ENCODE data around the gene MRPL37. TPM values are rescaled to one million over a fixed set of nuclear protein-coding genes. Genes with fewer than 3 reads are reported as not detected.
"Not testable (repeated sequence)": the region's sequence is repeated elsewhere in the genome, so short reads cannot be mapped to it uniquely, and the experiment has no call there.

Gene MRPL37
- total RNA-seq, 2 donors from 2014 or later = 109 to 158 TPM

GRCh38 chr1:54165146-54165545 is 34.8 kb upstream of the MRPL37 start:
- no peaks in the 10 kb centered on the region for H3K27me3 Mint-ChIP-seq
- H3K36me3 Mint-ChIP-seq = no peaks in the 10 kb centered on the region
- ATAC-seq = no peak
- H3K4me3 Mint-ChIP-seq = no peak overlapping the region
- no peak overlapping the region for H3K27ac Mint-ChIP-seq
- H3K4me1 Mint-ChIP-seq (ENCODE audit: low read depth in 2 of 2) = no peaks in the 10 kb centered on the region
- DNase-seq (ENCODE audit: low spot score) = no peak
- no peaks in the 10 kb centered on the region for H3K9me3 Mint-ChIP-seq

- not testable (repeated sequence) for H3K27me3 Mint-ChIP-seq; H3K4me3 Mint-ChIP-seq; ATAC-seq; H3K9me3 Mint-ChIP-seq; H3K36me3 Mint-ChIP-seq; H3K27ac Mint-ChIP-seq; H3K4me1 Mint-ChIP-seq (ENCODE audit: low read depth in 2 of 2); DNase-seq (ENCODE audit: low spot score)
These were observed 33.6 kb upstream of the MRPL37 start for GRCh38 chr1:54166357-54166756.

- H3K27ac Mint-ChIP-seq = no peak overlapping the region
- no peaks in the 10 kb centered on the region for H3K36me3 Mint-ChIP-seq
- no peaks in the 10 kb centered on the region for H3K27me3 Mint-ChIP-seq
- H3K9me3 Mint-ChIP-seq = no peaks in the 10 kb centered on the region
- ATAC-seq (no peak), DNase-seq (ENCODE audit: low spot score) (no peak)
- H3K4me3 Mint-ChIP-seq = no peak overlapping the region
- H3K4me1 Mint-ChIP-seq (ENCODE audit: low read depth in 2 of 2) = no peaks in the 10 kb centered on the region
These were observed 32.4 kb upstream of the MRPL37 start for GRCh38 chr1:54167422-54168139.

GRCh38 chr1:54168206-54168965 is 31.6 kb upstream of the MRPL37 start:
- peak; percentile 4 to 20 for ATAC-seq

GRCh38 chr1:54169068-54169467 is 30.9 kb upstream of the MRPL37 start:
- Mint-ChIP-seq H3K9me3 (no peaks in the 10 kb centered on the region), H3K4me1 (ENCODE audit: low read depth in 2 of 2) (no peaks in the 10 kb centered on the region), H3K27ac (no peak overlapping the region), H3K36me3 (no peaks in the 10 kb centered on the region), H3K4me3 (no peak overlapping the region), H3K27me3 (no peaks in the 10 kb centered on the region)
- no peak for DNase-seq (ENCODE audit: low spot score)
- ATAC-seq = no peak

More at GRCh38 chr1:54168206-54168965, 31.6 kb upstream of the MRPL37 start:
- H3K27ac Mint-ChIP-seq = no peak overlapping the region
- no peaks in the 10 kb centered on the region for H3K36me3 Mint-ChIP-seq
- H3K4me3 Mint-ChIP-seq = no peak overlapping the region
- no peaks in the 10 kb centered on the region for H3K4me1 Mint-ChIP-seq (ENCODE audit: low read depth in 2 of 2)
- no peaks in the 10 kb centered on the region for H3K27me3 Mint-ChIP-seq
- H3K9me3 Mint-ChIP-seq = no peaks in the 10 kb centered on the region
- DNase-seq (ENCODE audit: low spot score) = no peak

GRCh38 chr1:54171016-54171415 is 29.0 kb upstream of the MRPL37 start:
- Mint-ChIP-seq H3K36me3 (no peaks in the 10 kb centered on the region), H3K9me3 (no peaks in the 10 kb centered on the region), H3K27me3 (no peaks in the 10 kb centered on the region), H3K27ac (no peak overlapping the region), H3K4me1 (ENCODE audit: low read depth in 2 of 2) (no peaks in the 10 kb centered on the region), H3K4me3 (no peak overlapping the region)
- DNase-seq (ENCODE audit: low spot score) = no peak
- ATAC-seq = no peak

GRCh38 chr1:54171606-54172005 is 28.4 kb upstream of the MRPL37 start:
- no peaks in the 10 kb centered on the region for H3K36me3 Mint-ChIP-seq
- no peak overlapping the region for H3K4me3 Mint-ChIP-seq
- no peak overlapping the region for H3K27ac Mint-ChIP-seq
- no peak for DNase-seq (ENCODE audit: low spot score)
- no peaks in the 10 kb centered on the region for H3K4me1 Mint-ChIP-seq (ENCODE audit: low read depth in 2 of 2)
- no peaks in the 10 kb centered on the region for H3K27me3 Mint-ChIP-seq
- no peaks in the 10 kb centered on the region for H3K9me3 Mint-ChIP-seq
- no peak for ATAC-seq

- Mint-ChIP-seq H3K4me3 (no peak overlapping the region), H3K4me1 (ENCODE audit: low read depth in 2 of 2) (no peaks in the 10 kb centered on the region), H3K9me3 (no peaks in the 10 kb centered on the region), H3K27ac (peak overlapping the region in 1 of 2 donors; percentile 37), H3K27me3 (no peaks in the 10 kb centered on the region), H3K36me3 (no peaks in the 10 kb centered on the region)
- DNase-seq (ENCODE audit: low spot score) = no peak
- ATAC-seq = no peak
These were observed 27.1 kb upstream of the MRPL37 start for GRCh38 chr1:54172614-54173599.

GRCh38 chr1:54173681-54174080 is 26.3 kb upstream of the MRPL37 start:
- Mint-ChIP-seq H3K27ac (no peak overlapping the region), H3K4me3 (no peak overlapping the region), H3K27me3 (no peaks in the 10 kb centered on the region), H3K36me3 (no peaks in the 10 kb centered on the region), H3K4me1 (ENCODE audit: low read depth in 2 of 2) (no peaks in the 10 kb centered on the region), H3K9me3 (no peaks in the 10 kb centered on the region)
- DNase-seq (ENCODE audit: low spot score) (no peak), ATAC-seq (no peak)

- no peaks in the 10 kb centered on the region for H3K27me3 Mint-ChIP-seq
- no peaks in the 10 kb centered on the region for H3K4me1 Mint-ChIP-seq (ENCODE audit: low read depth in 2 of 2)
- no peaks in the 10 kb centered on the region for H3K9me3 Mint-ChIP-seq
- no peak for DNase-seq (ENCODE audit: low spot score)
- ATAC-seq = no peak
- no peak overlapping the region for H3K27ac Mint-ChIP-seq
- H3K36me3 Mint-ChIP-seq = no peaks in the 10 kb centered on the region
- no peak overlapping the region for H3K4me3 Mint-ChIP-seq
These were observed 25.9 kb upstream of the MRPL37 start for GRCh38 chr1:54174106-54174505.

GRCh38 chr1:54176621-54177327 is 23.2 kb upstream of the MRPL37 start:
- Mint-ChIP-seq H3K36me3 (no peaks in the 10 kb centered on the region), H3K4me3 (no peak overlapping the region), H3K27ac (no peak overlapping the region), H3K4me1 (ENCODE audit: low read depth in 2 of 2) (peaks cover 0 to 5% of the 10 kb centered on the region in 2 donors), H3K9me3 (no peaks in the 10 kb centered on the region), H3K27me3 (no peaks in the 10 kb centered on the region)
- ATAC-seq = no peak
- no peak for DNase-seq (ENCODE audit: low spot score)

- Mint-ChIP-seq H3K4me1 (ENCODE audit: low read depth in 2 of 2) (peaks cover 0 to 6% of the 10 kb centered on the region in 2 donors), H3K27ac (no peak overlapping the region), H3K9me3 (no peaks in the 10 kb centered on the region), H3K27me3 (no peaks in the 10 kb centered on the region), H3K36me3 (no peaks in the 10 kb centered on the region), H3K4me3 (no peak overlapping the region)
- ATAC-seq = no peak
- DNase-seq (ENCODE audit: low spot score) = no peak
These were observed 22.2 kb upstream of the MRPL37 start for GRCh38 chr1:54177726-54178125.

Data from natural killer cell treated with Interleukin-12 subunit alpha and Interleukin-12 subunit beta and Interleukin-15 and Interleukin-18, amount 100 ng/mL, for 72 hours (primary cell).